ENCODE data around the gene PRAC2. TPM values are rescaled to one million over a fixed set of nuclear protein-coding genes. Genes with fewer than 3 reads are reported as not detected.

Gene PRAC2
- total RNA-seq, 1 experiment from 2014 or later: 44.1 TPM

GRCh38 chr17:48753794-48754499, 31.0 kb downstream of the PRAC2 start:
- H3F3A ChIP-seq (ENCODE audit: low read length, unreplicated experiment): no peaks in the 10 kb centered on the region
- no peaks in the 10 kb centered on the region for H3K27me3 ChIP-seq (ENCODE audit: low read length)
- no peaks in the 10 kb centered on the region for H4K20me1 ChIP-seq (ENCODE audit: low read length)
- peak overlapping the region; percentile 43 for H3K4me3 ChIP-seq (ENCODE audit: low read length)
- no peaks in the 10 kb centered on the region for H3K36me3 ChIP-seq (ENCODE audit: low read depth, low read length)
- peak overlapping the region; percentile 81 for H3K4me2 ChIP-seq (ENCODE audit: low read length)
- H2AFZ ChIP-seq (ENCODE audit: low read length): peak overlapping the region; percentile 78
- POLR2A ChIA-PET (ENCODE audit: unreplicated experiment): no interaction called here
- CTCF ChIA-PET: interaction anchor here (0.6 kb wide), 1 partner anchor 37 kb away, joined by 3 read pairs; no protein-coding TSS in a partner anchor
- peak; percentile 84 for DNase-seq
- ATAC-seq: peak; percentile 72
- H3K79me2 ChIP-seq (ENCODE audit: low read length): peaks cover 14% of the 10 kb centered on the region
- H3K9me3 ChIP-seq (ENCODE audit: low read length): no peaks in the 10 kb centered on the region
- TF ChIP-seq, protein P1, sequence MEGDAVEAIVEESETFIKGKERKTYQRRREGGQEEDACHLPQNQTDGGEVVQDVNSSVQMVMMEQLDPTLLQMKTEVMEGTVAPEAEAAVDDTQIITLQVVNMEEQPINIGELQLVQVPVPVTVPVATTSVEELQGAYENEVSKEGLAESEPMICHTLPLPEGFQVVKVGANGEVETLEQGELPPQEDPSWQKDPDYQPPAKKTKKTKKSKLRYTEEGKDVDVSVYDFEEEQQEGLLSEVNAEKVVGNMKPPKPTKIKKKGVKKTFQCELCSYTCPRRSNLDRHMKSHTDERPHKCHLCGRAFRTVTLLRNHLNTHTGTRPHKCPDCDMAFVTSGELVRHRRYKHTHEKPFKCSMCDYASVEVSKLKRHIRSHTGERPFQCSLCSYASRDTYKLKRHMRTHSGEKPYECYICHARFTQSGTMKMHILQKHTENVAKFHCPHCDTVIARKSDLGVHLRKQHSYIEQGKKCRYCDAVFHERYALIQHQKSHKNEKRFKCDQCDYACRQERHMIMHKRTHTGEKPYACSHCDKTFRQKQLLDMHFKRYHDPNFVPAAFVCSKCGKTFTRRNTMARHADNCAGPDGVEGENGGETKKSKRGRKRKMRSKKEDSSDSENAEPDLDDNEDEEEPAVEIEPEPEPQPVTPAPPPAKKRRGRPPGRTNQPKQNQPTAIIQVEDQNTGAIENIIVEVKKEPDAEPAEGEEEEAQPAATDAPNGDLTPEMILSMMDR (conservative IDR thresholded peaks at IDR 0.05; ENCODE audit: low read depth, low read length): no peak
- no peak for TF ChIP-seq EZH2 (IDR thresholded peaks at IDR 0.05; ENCODE audit: low read length, unreplicated experiment)
- TF ChIP-seq EZH2phosphoT487 (IDR thresholded peaks at IDR 0.05; ENCODE audit: borderline replicate concordance, low read length): no peak
- H3K4me1 ChIP-seq (ENCODE audit: insufficient read depth, low read length): peaks cover 66% of the 10 kb centered on the region
- peak overlapping the region; percentile 40 for H3K9ac ChIP-seq (ENCODE audit: low read length)
- H3K27ac ChIP-seq (ENCODE audit: low read length): peak overlapping the region; percentile 82
- H3K9me2 ChIP-seq (replicated peaks; ENCODE audit: low read length): no peaks in the 10 kb centered on the region
- BruUV-seq (replicated peaks): TSS peak; percentile 56
- intact Hi-C loops (cut with micrococcal nuclease): no loop called here

DNA sequence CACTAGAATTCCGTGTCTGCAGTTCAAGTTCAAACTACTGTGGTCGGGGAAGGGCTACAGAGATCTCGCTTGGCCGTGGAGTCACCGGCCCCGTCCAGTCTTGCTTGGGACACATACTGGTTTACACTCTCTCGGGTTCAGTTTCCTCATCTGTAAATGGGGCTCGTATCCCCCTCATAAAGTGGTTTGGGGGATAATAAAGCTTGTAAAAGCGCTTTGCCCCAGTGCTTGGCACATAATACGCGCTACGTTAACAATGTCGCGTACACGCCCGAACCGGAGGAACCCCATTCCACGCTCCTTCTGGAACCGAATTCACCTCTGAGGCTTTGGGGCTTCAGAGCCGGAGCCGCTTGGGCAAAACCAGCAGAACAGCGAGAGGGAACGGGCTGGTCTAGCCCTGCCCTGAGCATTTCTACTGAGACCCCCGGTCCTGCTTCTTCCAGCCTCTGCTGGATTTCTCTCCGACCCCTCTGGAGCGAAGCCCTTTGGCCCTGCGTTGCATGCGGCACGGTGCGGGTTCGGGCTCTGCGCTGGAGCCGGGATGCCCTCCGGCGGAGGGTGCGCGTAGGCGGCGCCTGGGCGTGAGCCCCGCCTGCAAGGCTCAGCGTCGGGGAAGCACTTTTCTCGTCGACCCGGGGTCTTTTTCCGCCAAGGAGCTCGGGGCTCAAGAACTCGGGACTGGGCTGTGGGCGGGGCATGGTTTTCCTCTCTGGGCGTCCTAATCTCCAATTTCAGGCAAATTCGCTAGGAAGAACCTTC, 31.7 kb downstream of the PRAC2 start:
- ATAC-seq (no peak), DNase-seq (no peak)
- Histone ChIP-seq H3K27ac (ENCODE audit: low read length) (peak overlapping the region; percentile 82), H3K4me1 (ENCODE audit: insufficient read depth, low read length) (peaks cover 69% of the 10 kb centered on the region), H3K36me3 (ENCODE audit: low read depth, low read length) (no peaks in the 10 kb centered on the region), H3K4me3 (ENCODE audit: low read length) (peak overlapping the region; percentile 43; the same call in 1 of the 2 replicates), H4K20me1 (ENCODE audit: low read length) (no peaks in the 10 kb centered on the region), H3K9me2 (replicated peaks; ENCODE audit: low read length) (no peaks in the 10 kb centered on the region), H3K79me2 (ENCODE audit: low read length) (peaks cover 7% of the 10 kb centered on the region; the same call in 1 of the 2 replicates), H3K27me3 (ENCODE audit: low read length) (no peaks in the 10 kb centered on the region), H2AFZ (ENCODE audit: low read length) (peak overlapping the region; percentile 78; the same call in 1 of the 2 replicates), H3K9ac (ENCODE audit: low read length) (peak overlapping the region; percentile 40; the same call in 1 of the 2 replicates), H3F3A (ENCODE audit: low read length, unreplicated experiment) (no peaks in the 10 kb centered on the region), H3K4me2 (ENCODE audit: low read length) (peak overlapping the region; percentile 81), H3K9me3 (ENCODE audit: low read length) (no peaks in the 10 kb centered on the region)
- no TSS peak for BruUV-seq (replicated peaks)
- intact Hi-C loops (cut with micrococcal nuclease): no loop called here
- TF ChIP-seq EZH2 (IDR thresholded peaks at IDR 0.05; ENCODE audit: low read length, unreplicated experiment) (no peak), EZH2phosphoT487 (IDR thresholded peaks at IDR 0.05; ENCODE audit: borderline replicate concordance, low read length) (no peak)
- TF ChIP-seq, protein P1 (conservative IDR thresholded peaks at IDR 0.05; ENCODE audit: low read depth, low read length): no peak
- POLR2A ChIA-PET (ENCODE audit: unreplicated experiment): no interaction called here
- CTCF ChIA-PET: no interaction called here
